ENCODE data around the gene KRT32.

- no peak for TF ChIP-seq POLR2A (IDR thresholded peaks at IDR 0.05)
- no peak for TF ChIP-seq CTCF (IDR thresholded peaks at IDR 0.05 in 4 of 5, conservative IDR thresholded peaks at IDR 0.05 in 1 of 5)
Observed at GRCh38 chr17:41452281-41452680, 14.9 kb downstream of the KRT32 start.
